Raji (cell line): ENCODE data around the gene BTBD9.

Experiments
- POLR2A ChIP-seq: IDR thresholded peaks from 2 replicates; pipeline ENCODE4 v1.6.1; 2011; ENCODE audit warnings: low read depth, low read length, control low read depth; ENCODE audit not compliant: insufficient read depth

The BTBD9 gene

DNA sequence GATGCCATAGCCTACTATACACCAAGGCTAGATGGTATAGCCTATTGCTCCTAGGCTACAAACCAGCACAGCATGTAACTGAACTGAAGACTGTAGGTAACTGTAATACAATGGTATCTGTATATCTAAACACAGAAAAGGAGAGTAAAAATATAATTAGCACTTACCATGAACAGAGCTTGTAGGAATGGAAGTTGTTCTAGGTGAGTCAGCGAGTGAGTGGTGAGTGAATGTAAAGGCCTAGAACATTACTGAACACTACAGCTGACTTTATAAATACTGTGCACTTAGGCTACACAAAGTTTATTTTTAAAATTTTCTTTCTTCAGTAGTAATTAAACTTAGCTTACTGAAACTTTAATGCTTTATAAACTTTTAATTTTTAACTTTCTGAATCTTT lies 129.5 kb downstream of the BTBD9 start:
- no peak for TF ChIP-seq POLR2A

GRCh38 chr6:38509713-38510112 lies 130.0 kb downstream of the BTBD9 start:
- TF ChIP-seq POLR2A: no peak

DNA sequence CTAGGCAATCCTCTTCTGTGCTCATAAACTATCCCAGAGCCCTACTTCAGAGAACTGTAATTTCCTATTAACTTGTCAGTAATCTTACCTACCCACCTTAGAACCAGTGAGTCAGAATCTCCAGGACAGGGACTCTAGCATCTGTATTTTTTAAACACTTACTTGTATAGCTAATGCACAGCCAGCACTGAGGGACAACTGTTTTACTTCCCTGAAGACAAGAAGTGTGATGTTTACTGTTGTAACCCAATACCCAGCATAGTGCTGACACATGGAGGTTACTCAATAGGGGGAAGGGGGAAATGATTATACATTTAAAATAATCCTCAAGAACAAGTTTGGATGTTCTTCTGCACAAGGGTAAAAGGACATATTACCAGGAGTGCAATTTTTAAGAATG lies 130.8 kb downstream of the BTBD9 start:
- TF ChIP-seq POLR2A: no peak

GRCh38 chr6:38508286-38508685 lies 131.4 kb downstream of the BTBD9 start:
- TF ChIP-seq POLR2A: no peak

GRCh38 chr6:38507173-38507572 lies 132.6 kb downstream of the BTBD9 start:
- TF ChIP-seq POLR2A: no peak

GRCh38 chr6:38505826-38506225 lies 133.9 kb downstream of the BTBD9 start:
- TF ChIP-seq POLR2A: no peak

- no peak for TF ChIP-seq POLR2A
These were observed 134.7 kb downstream of the BTBD9 start for GRCh38 chr6:38504996-38505395.

- no peak for TF ChIP-seq POLR2A
These were observed 135.6 kb downstream of the BTBD9 start for GRCh38 chr6:38503960-38504682.

DNA sequence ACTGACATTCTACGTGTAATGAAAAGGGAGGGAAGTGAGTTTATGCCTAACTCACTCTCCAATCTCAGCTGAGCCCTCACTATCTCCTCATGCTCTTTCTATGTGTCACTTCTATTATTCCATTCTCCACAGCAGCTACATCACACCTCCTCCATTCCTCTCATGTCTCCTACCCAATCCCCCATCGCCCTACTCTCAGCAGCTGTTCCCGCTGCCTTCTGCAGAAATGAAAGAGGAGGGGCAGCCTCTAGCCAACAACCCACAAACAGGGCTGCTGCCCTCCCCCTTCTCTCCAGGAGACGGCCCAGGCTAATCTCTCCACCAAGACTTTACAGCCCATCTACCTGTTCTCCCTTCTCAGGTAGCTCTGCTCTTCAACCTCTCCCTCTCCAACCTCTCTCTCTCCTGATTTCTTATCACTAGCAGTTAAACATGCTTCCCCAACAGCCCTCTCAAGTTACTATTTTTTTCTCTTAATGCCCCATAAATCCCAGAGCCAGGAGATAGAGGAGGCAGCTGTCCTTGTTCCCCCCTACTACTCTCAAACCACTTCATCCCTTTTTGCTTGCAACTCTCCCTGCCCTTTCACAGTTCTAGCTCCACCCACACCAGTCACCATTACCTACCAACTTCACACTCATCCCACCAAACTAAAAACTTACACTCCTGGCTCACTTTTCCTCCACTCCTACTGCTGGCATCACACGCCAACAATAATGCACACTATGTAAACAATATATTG lies 136.5 kb downstream of the BTBD9 start:
- TF ChIP-seq POLR2A: no peak

DNA sequence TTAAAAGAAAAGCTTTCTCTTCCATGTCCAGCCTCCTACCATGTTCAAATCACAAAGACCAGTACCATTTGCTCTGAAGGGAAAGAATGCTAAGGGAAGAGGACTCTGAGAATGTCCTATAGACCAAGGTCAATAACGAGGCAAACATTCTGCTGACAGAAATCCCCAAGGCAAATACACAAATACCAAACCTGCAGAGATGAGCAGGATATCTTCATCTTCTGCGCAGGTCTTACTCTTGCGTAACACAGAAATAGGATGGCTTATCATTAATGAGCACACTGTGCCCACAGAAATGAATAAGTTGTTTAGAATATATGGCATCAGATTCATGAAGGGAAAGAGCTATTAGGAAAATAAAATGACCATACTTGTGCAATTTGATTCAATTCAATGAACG lies 137.3 kb downstream of the BTBD9 start:
- TF ChIP-seq POLR2A: no peak

- TF ChIP-seq POLR2A: no peak
These were observed 137.8 kb downstream of the BTBD9 start for GRCh38 chr6:38501931-38502330.

DNA sequence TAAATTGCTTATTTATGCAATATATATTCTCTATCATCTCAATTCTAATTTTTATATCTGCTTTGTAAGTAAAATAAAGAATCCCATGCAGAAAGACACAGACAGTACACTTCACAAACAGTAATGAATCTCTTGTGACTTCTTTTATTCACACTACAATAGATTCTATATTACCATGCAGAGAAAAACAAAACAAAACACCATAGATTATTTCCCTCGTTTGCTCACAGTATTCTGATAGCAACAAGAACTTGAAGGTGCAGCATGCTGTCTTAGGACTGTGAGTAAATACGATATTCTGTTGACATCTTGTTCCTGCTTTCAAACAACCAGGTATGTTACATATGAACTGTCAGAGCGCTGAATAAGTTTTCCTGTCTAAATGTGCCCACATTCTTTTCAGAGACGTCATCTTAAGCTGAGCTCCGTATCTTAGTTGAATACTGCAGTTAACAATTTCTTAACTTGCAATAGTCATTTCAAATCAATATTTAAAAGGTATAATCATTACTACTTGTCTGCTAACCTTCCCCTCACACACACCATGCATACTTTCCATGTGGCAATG lies 140.1 kb downstream of the BTBD9 start:
- no peak for TF ChIP-seq POLR2A

- TF ChIP-seq POLR2A: no peak
These were observed 140.8 kb downstream of the BTBD9 start for GRCh38 chr6:38498805-38499445.

- no peak for TF ChIP-seq POLR2A
These were observed 141.6 kb downstream of the BTBD9 start for GRCh38 chr6:38498085-38498484.

- TF ChIP-seq POLR2A: no peak
These were observed 142.2 kb downstream of the BTBD9 start for GRCh38 chr6:38497546-38497945.
